ENCODE data around the gene SLC25A4. TPM values are rescaled to one million over a fixed set of nuclear protein-coding genes. Genes with fewer than 3 reads are reported as not detected.

The SLC25A4 gene
- total RNA-seq, 1 donor from 2014 or later, result 20.0 TPM

GRCh38 chr4:185171373-185172071 is 28.5 kb downstream of the SLC25A4 start:
- Histone ChIP-seq H3K27me3 (ENCODE audit: control insufficient read depth, insufficient read depth, low read length) (no peaks in the 10 kb centered on the region), H3K36me3 (ENCODE audit: control insufficient read depth, insufficient read depth, low read length) (peaks cover 6% of the 10 kb centered on the region), H3K4me3 (ENCODE audit: low read depth, low read length) (no peak overlapping the region)
- peak; percentile 24 for DNase-seq (ENCODE audit: low read depth)
- TF ChIP-seq, protein P1, sequence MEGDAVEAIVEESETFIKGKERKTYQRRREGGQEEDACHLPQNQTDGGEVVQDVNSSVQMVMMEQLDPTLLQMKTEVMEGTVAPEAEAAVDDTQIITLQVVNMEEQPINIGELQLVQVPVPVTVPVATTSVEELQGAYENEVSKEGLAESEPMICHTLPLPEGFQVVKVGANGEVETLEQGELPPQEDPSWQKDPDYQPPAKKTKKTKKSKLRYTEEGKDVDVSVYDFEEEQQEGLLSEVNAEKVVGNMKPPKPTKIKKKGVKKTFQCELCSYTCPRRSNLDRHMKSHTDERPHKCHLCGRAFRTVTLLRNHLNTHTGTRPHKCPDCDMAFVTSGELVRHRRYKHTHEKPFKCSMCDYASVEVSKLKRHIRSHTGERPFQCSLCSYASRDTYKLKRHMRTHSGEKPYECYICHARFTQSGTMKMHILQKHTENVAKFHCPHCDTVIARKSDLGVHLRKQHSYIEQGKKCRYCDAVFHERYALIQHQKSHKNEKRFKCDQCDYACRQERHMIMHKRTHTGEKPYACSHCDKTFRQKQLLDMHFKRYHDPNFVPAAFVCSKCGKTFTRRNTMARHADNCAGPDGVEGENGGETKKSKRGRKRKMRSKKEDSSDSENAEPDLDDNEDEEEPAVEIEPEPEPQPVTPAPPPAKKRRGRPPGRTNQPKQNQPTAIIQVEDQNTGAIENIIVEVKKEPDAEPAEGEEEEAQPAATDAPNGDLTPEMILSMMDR (IDR thresholded peaks at IDR 0.05; ENCODE audit: insufficient read depth, low read length, severe bottlenecking), result no peak
- FAIRE-seq, result no peak

GRCh38 chr4:185179488-185179887 is 36.4 kb downstream of the SLC25A4 start:
- FAIRE-seq, result no peak
- no peaks in the 10 kb centered on the region for H3K27me3 ChIP-seq (ENCODE audit: control insufficient read depth, insufficient read depth, low read length)
- DNase-seq (ENCODE audit: low read depth), result no peak
- H3K36me3 ChIP-seq (ENCODE audit: control insufficient read depth, insufficient read depth, low read length), result peaks cover 3% of the 10 kb centered on the region
- H3K4me3 ChIP-seq (ENCODE audit: low read depth, low read length), result no peak overlapping the region
- TF ChIP-seq, protein P1 (IDR thresholded peaks at IDR 0.05; ENCODE audit: insufficient read depth, low read length, severe bottlenecking), result no peak

DNA sequence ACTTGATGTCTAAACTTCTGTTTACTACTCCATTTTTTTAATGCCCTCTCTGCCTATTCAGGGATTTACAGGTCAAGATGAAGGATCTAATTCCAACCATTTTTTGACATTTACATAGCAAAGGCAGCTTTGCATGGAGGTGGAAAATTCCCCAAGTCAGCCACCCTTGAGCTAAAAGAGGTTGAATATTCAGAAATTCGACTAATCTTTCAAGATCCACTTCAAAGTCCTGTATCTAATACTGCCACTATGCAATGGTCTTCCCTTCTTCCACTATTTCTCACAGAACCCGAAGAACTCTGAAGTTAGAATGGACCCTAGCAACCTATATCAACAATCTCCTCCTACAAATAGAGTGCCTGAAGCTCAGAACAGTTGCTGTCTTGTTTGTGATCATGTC is 39.2 kb downstream of the SLC25A4 start:
- no peaks in the 10 kb centered on the region for H3K27me3 ChIP-seq (ENCODE audit: control insufficient read depth, insufficient read depth, low read length)
- no peak overlapping the region for H3K4me3 ChIP-seq (ENCODE audit: low read depth, low read length)
- FAIRE-seq (no peak), DNase-seq (ENCODE audit: low read depth) (no peak)
- H3K36me3 ChIP-seq (ENCODE audit: control insufficient read depth, insufficient read depth, low read length), result no peaks in the 10 kb centered on the region
- TF ChIP-seq, protein P1 (IDR thresholded peaks at IDR 0.05; ENCODE audit: insufficient read depth, low read length, severe bottlenecking), result no peak

GRCh38 chr4:185183622-185184281 is 40.7 kb downstream of the SLC25A4 start:
- TF ChIP-seq, protein P1 (IDR thresholded peaks at IDR 0.05; ENCODE audit: insufficient read depth, low read length, severe bottlenecking), result peak; percentile 57
- no peaks in the 10 kb centered on the region for H3K27me3 ChIP-seq (ENCODE audit: control insufficient read depth, insufficient read depth, low read length)
- no peak for FAIRE-seq
- DNase-seq (ENCODE audit: low read depth), result peak; percentile 82
- no peak overlapping the region for H3K4me3 ChIP-seq (ENCODE audit: low read depth, low read length)
- H3K36me3 ChIP-seq (ENCODE audit: control insufficient read depth, insufficient read depth, low read length), result peaks cover 2% of the 10 kb centered on the region

- TF ChIP-seq, protein P1 (IDR thresholded peaks at IDR 0.05; ENCODE audit: insufficient read depth, low read length, severe bottlenecking), result no peak
- Histone ChIP-seq H3K27me3 (ENCODE audit: control insufficient read depth, insufficient read depth, low read length) (no peaks in the 10 kb centered on the region), H3K36me3 (ENCODE audit: control insufficient read depth, insufficient read depth, low read length) (peaks cover 9% of the 10 kb centered on the region), H3K4me3 (ENCODE audit: low read depth, low read length) (no peak overlapping the region)
- no peak for DNase-seq (ENCODE audit: low read depth)
- FAIRE-seq, result no peak
Measured at GRCh38 chr4:185186769-185187168, 43.7 kb downstream of the SLC25A4 start.

Measured in bronchial epithelial cell (primary cell).